HCT116 (cell line): ENCODE measurements around the gene DACT1. TPM values are rescaled to one million over a fixed set of nuclear protein-coding genes. Genes with fewer than 3 reads are reported as not detected.

Experiments
- ATAC-seq: fragments of 200-7000 bp; cut with Tn5 transposase; 2 replicates; pipeline ENCODE4 v1.9.1; 2020; ENCODE audit warnings: mild to moderate bottlenecking, moderate library complexity
- BruUV-seq: library from RNA; stranded (reverse); fragments of 400-500 nt; replicated peaks from 2 replicates; lab custom pipeline; 2021; lab: Mats Ljungman, UMichigan
- CTCF ChIA-PET: fragments of 300-600 bp; sonication (Branson Sonifier 250); formaldehyde crosslinking; loops from one replicate; lab custom pipeline; 2021; ENCODE audit warnings: antibody characterized with exemption; lab: Charles Lee
- POLR2A ChIA-PET: fragments of 300-600, 350-600 bp; sonication (Branson Sonifier 250); formaldehyde crosslinking; loops from one replicate; lab custom pipeline; 2021; ENCODE audit warnings: antibody characterized with exemption; lab: Charles Lee
- RAD21 ChIA-PET, 2 experiments: fragments of 300-600 bp; sonication (Branson Sonifier 250); formaldehyde crosslinking; loops; one replicate each; lab custom pipeline; 2023; ENCODE audit warnings: low total read pairs in 2 of 2; ENCODE audit not compliant: uncharacterized antibody in 2 of 2, unreplicated experiment in 2 of 2, low non-redundant PET in 1 of 2; lab: Charles Lee
- DNase-seq: peaks from one replicate; pipeline ENCODE4 v3.0.0-alpha.2; 2010; ENCODE audit warnings: low read depth, low spot score
- H2AFZ ChIP-seq: fragments of 200-600 bp; shearing (Covaris generic), sonication (generic); 2 replicates; pipeline ENCODE4 v1.6.1; 2017; ENCODE audit warnings: low read depth, mixed run types, mixed read lengths, antibody characterized with exemption, low read length; ENCODE audit not compliant: poor library complexity, severe bottlenecking
- H3K27ac ChIP-seq: 2 replicates; pipeline ENCODE4 v1.5.1; 2012; ENCODE audit warnings: low read depth, low read length
- H3K27me3 ChIP-seq: fragments of 200-600 bp; sonication (generic); 2 replicates; pipeline ENCODE4 v1.6.1; 2016; ENCODE audit warnings: mixed run types, low read length, mixed read lengths; ENCODE audit not compliant: insufficient read depth
- H3K36me3 ChIP-seq, 2 experiments: fragments of 200-500 bp in 1 of 2; fragments of 200-600 bp in 1 of 2; sonication (Bioruptor generic) in 1 of 2; sonication (generic) in 1 of 2; 2 replicates each; pipeline versions ENCODE4 v1.5.1 to v1.6.1; 2014 to 2016; ENCODE audit warnings: low read length in 2 of 2, inconsistent platforms in 1 of 2, mixed read lengths in 1 of 2, mixed run types in 1 of 2; ENCODE audit not compliant: insufficient read depth in 2 of 2, control insufficient read depth in 1 of 2
- H3K4me1 ChIP-seq, 2 experiments: fragments of 200-600 bp in 1 of 2; sonication (generic) in 1 of 2; 2 replicates each; pipeline versions ENCODE4 v1.5.1 to v1.6.1; 2012 to 2017; ENCODE audit warnings: low read length in 2 of 2, inconsistent platforms in 1 of 2, mild to moderate bottlenecking in 1 of 2, mixed read lengths in 1 of 2, mixed run types in 1 of 2, moderate library complexity in 1 of 2; ENCODE audit not compliant: insufficient read depth in 2 of 2, control insufficient read depth in 1 of 2
- H3K4me2 ChIP-seq: fragments of 200-600 bp; sonication (generic); 2 replicates; pipeline ENCODE4 v1.6.1; 2017; ENCODE audit warnings: mixed run types, low read length, mixed read lengths
- H3K4me3 ChIP-seq, 2 experiments: fragments of 200-600 bp in 1 of 2; sonication (generic) in 1 of 2; replicated peaks in 1 of 2; 2 replicates each; pipeline ENCODE4 v1.5.1; 2011 to 2016; ENCODE audit warnings: low read length in 2 of 2, control low read depth in 1 of 2, low read depth in 1 of 2, mild to moderate bottlenecking in 1 of 2, mixed read lengths in 1 of 2, mixed run types in 1 of 2
- H3K79me2 ChIP-seq: fragments of 200-600 bp; sonication (generic); 2 replicates; pipeline ENCODE4 v1.6.1; 2017; ENCODE audit warnings: mild to moderate bottlenecking, mixed run types, low read length, moderate library complexity, mixed read lengths; ENCODE audit not compliant: insufficient read depth
- H3K9ac ChIP-seq: fragments of 200-600 bp; sonication (generic); 2 replicates; pipeline ENCODE4 v1.6.1; 2016; ENCODE audit warnings: low read length, mixed read lengths
- H3K9me2 ChIP-seq: fragments of 200-600 bp; sonication (generic), shearing (Covaris generic); 2 replicates; pipeline ENCODE4 v1.6.1; 2017; ENCODE audit warnings: mixed run types, mild to moderate bottlenecking, moderate library complexity; ENCODE audit not compliant: insufficient read depth
- H3K9me3 ChIP-seq, 2 experiments: fragments of 200-500 bp in 1 of 2; fragments of 200-600 bp in 1 of 2; sonication (Bioruptor generic) in 1 of 2; sonication (generic) in 1 of 2; 2 replicates each; pipeline ENCODE4 v1.6.1; 2014 to 2017; ENCODE audit warnings: low read length in 2 of 2, mixed read lengths in 2 of 2, inconsistent platforms in 1 of 2, low read depth in 1 of 2, mild to moderate bottlenecking in 1 of 2, mixed run types in 1 of 2, moderate library complexity in 1 of 2; ENCODE audit not compliant: control insufficient read depth in 1 of 2, insufficient read depth in 1 of 2
- H4K20me1 ChIP-seq: fragments of 200-600 bp; sonication (generic), shearing (Covaris generic); 2 replicates; pipeline ENCODE4 v1.6.1; 2017; ENCODE audit warnings: mixed run types, mild to moderate bottlenecking, moderate library complexity; ENCODE audit not compliant: insufficient read depth
- ATF3 ChIP-seq: IDR thresholded peaks from 2 replicates; pipeline ENCODE4 v1.6.1; 2012
- CBX3 ChIP-seq: IDR thresholded peaks from 2 replicates; pipeline ENCODE4 v1.6.1; 2012; ENCODE audit warnings: low read depth
- CEBPB ChIP-seq: IDR thresholded peaks from 2 replicates; pipeline ENCODE4 v1.6.1; 2012; ENCODE audit warnings: low read depth
- CTCF ChIP-seq, 3 experiments: fragments of 200-600 bp in 1 of 3; sonication (generic) in 1 of 3; IDR thresholded peaks in 2 of 3; conservative IDR thresholded peaks in 1 of 3; 2 replicates each; pipeline ENCODE4 v1.5.1; 2012 to 2017; ENCODE audit warnings: low read depth in 2 of 3, low read length in 2 of 3, antibody characterized with exemption in 1 of 3, borderline replicate concordance in 1 of 3, control low read depth in 1 of 3, mild to moderate bottlenecking in 1 of 3, mixed read lengths in 1 of 3, mixed run types in 1 of 3, moderate library complexity in 1 of 3; ENCODE audit not compliant: insufficient read depth in 1 of 3
- EGR1 ChIP-seq: IDR thresholded peaks from 2 replicates; pipeline ENCODE4 v1.6.1; 2012; ENCODE audit warnings: low read depth
- ELF1 ChIP-seq: IDR thresholded peaks from 2 replicates; pipeline ENCODE4 v1.6.1; 2012; ENCODE audit warnings: low read depth, borderline replicate concordance
- EZH2phosphoT487 ChIP-seq: fragments of 200-600 bp; IDR thresholded peaks from 2 replicates; pipeline ENCODE4 v1.6.1; 2018; ENCODE audit warnings: antibody characterized with exemption, borderline replicate concordance
- MAX ChIP-seq: IDR thresholded peaks from 2 replicates; pipeline ENCODE4 v1.6.1; 2012
- POLR2A ChIP-seq: IDR thresholded peaks from 2 replicates; pipeline ENCODE4 v1.7.0; 2011; ENCODE audit warnings: borderline replicate concordance; ENCODE audit not compliant: insufficient read depth, insufficient read length; ENCODE audit errors: extremely low read depth
- RAD21 ChIP-seq: IDR thresholded peaks from 2 replicates; pipeline ENCODE4 v1.6.1; 2012; ENCODE audit warnings: low read depth, mild to moderate bottlenecking
- SP1 ChIP-seq: IDR thresholded peaks from 2 replicates; pipeline ENCODE4 v1.6.1; 2012; ENCODE audit warnings: low read depth
- SRF ChIP-seq: IDR thresholded peaks from 2 replicates; pipeline ENCODE4 v1.6.1; 2012; ENCODE audit warnings: low read depth
- YY1 ChIP-seq: IDR thresholded peaks from 2 replicates; pipeline ENCODE4 v1.6.1; 2011; ENCODE audit warnings: low read length, low read depth, moderate library complexity, mild to moderate bottlenecking; ENCODE audit not compliant: insufficient replicate concordance; ENCODE audit errors: extremely low read depth
- ZBTB33 ChIP-seq: IDR thresholded peaks from 2 replicates; pipeline ENCODE4 v1.6.1; 2011; ENCODE audit warnings: mild to moderate bottlenecking, low read length, moderate library complexity; ENCODE audit not compliant: insufficient replicate concordance; ENCODE audit errors: extremely low read depth
- ZNF274 ChIP-seq: fragments of 200-500 bp; sonication (Bioruptor generic); IDR thresholded peaks from 2 replicates; pipeline ENCODE4 v1.6.1; 2014; ENCODE audit warnings: mild to moderate bottlenecking, low read depth, low read length, inconsistent platforms
- intact Hi-C: fragments of 100-400 bp; cut with micrococcal nuclease; formaldehyde crosslinking; loops from 2 replicates; pipeline ENCODE4 v1.10.0; 2022
- total RNA-seq: library from RNA; stranded (reverse); gene quantifications from one replicate; pipeline ENCODE4 v1.2.1, GENCODE V29; 2021; ENCODE audit not compliant: unreplicated experiment

Gene DACT1
- total RNA-seq, 1 experiment from 2014 or later, result 1.6 TPM

- DNase-seq, result no peak
- no peak for TF ChIP-seq ATF3
- no peak for TF ChIP-seq ZBTB33
- no peak for TF ChIP-seq YY1
- no peak for TF ChIP-seq CBX3
- TF ChIP-seq EZH2phosphoT487, result no peak
- no peak for TF ChIP-seq MAX
- TF ChIP-seq CTCF (IDR thresholded peaks at IDR 0.05 in 2 of 3, conservative IDR thresholded peaks at IDR 0.05 in 1 of 3; ENCODE audit: borderline replicate concordance in 1 of 3, insufficient read depth in 1 of 3, low read depth in 2 of 3, low read length in 2 of 3), result no peak
- TF ChIP-seq POLR2A, result no peak
- TF ChIP-seq CEBPB, result no peak
- TF ChIP-seq EGR1, result no peak
- no peak for TF ChIP-seq SRF
- TF ChIP-seq ZNF274, result no peak
- no peak for TF ChIP-seq SP1
- no peak for TF ChIP-seq ELF1
- TF ChIP-seq RAD21, result no peak
- Histone ChIP-seq H3K9ac (no peak overlapping the region), H3K79me2 (no peaks in the 10 kb centered on the region), H2AFZ (no peak overlapping the region), H3K4me2 (no peak overlapping the region), H3K27me3 (no peaks in the 10 kb centered on the region), H3K27ac (no peak overlapping the region), H3K9me3 (no peaks in the 10 kb centered on the region), H4K20me1 (no peaks in the 10 kb centered on the region), H3K9me2 (no peaks in the 10 kb centered on the region), H3K36me3 (no peaks in the 10 kb centered on the region), H3K4me3 (no peak overlapping the region), H3K4me1 (no peaks in the 10 kb centered on the region)
- BruUV-seq, result no TSS peak
- ChIA-PET POLR2A (no interaction called here), RAD21 (no interaction called here), CTCF (no interaction called here)
- ATAC-seq, result no peak
- intact Hi-C loops, result no loop called here
Measured at GRCh38 chr14:58620011-58620410, 17.8 kb upstream of the DACT1 start.
